B cell (primary cell): ENCODE measurements around the gene MIOX. TPM values are rescaled to one million over a fixed set of nuclear protein-coding genes. Genes with fewer than 3 reads are reported as not detected.

Experiments used
- ATAC-seq: fragments of 200-7000 bp; cut with Tn5 transposase; one replicate; pipeline ENCODE4 v1.10.0; 2021; ENCODE audit warnings: low read depth, mild to moderate bottlenecking, moderate number of reproducible peaks, moderate library complexity
- CTCF ChIA-PET: fragments of 350-600 bp; sonication (Branson Sonifier 250); formaldehyde crosslinking; loops from one replicate; lab custom pipeline; 2021; ENCODE audit warnings: antibody characterized with exemption, inconsistent platforms; lab: Charles Lee
- POLR2A ChIA-PET: fragments of 350-600 bp; sonication (Branson Sonifier 250); formaldehyde crosslinking; loops from one replicate; lab custom pipeline; 2021; ENCODE audit warnings: antibody characterized with exemption; lab: Charles Lee
- DNase-seq: peaks from one replicate; pipeline ENCODE4 v3.0.0; 2013
- H2AFZ ChIP-seq: 2 replicates; pipeline ENCODE4 v1.6.1; 2012; ENCODE audit warnings: mild to moderate bottlenecking, low read depth, low read length; ENCODE audit not compliant: insufficient read depth, poor library complexity, severe bottlenecking
- H3K27ac ChIP-seq, 2 donors: 1 replicate in 1 of 2; 2 replicates in 1 of 2; pipeline ENCODE4 v1.5.1; 2012 to 2013; ENCODE audit warnings: low read length in 2 of 2, mild to moderate bottlenecking in 2 of 2, moderate library complexity in 1 of 2
- H3K27me3 ChIP-seq, 4 experiments: fragments of 200-600 bp in 1 of 4; sonication (generic) in 1 of 4; replicated peaks in 1 of 4; 1 replicate in 2 of 4; 2 replicates in 2 of 4; pipeline versions ENCODE4 v1.6.1 to v1.7.0; 2013 to 2016; ENCODE audit warnings: low read length in 3 of 4, mild to moderate bottlenecking in 2 of 4, mixed read lengths in 1 of 4, moderate library complexity in 1 of 4; ENCODE audit not compliant: insufficient read depth in 4 of 4, control insufficient read depth in 3 of 4; ENCODE audit errors: control extremely low read depth in 1 of 4
- H3K36me3 ChIP-seq, 2 experiments: replicated peaks in 1 of 2; 1 replicate in 1 of 2; 2 replicates in 1 of 2; pipeline versions ENCODE4 v1.6.1 to v1.7.1; 2013; ENCODE audit warnings: low read length in 1 of 2; ENCODE audit not compliant: insufficient read depth in 2 of 2, control insufficient read depth in 1 of 2; ENCODE audit errors: control extremely low read depth in 1 of 2, extremely low read depth in 1 of 2
- H3K4me1 ChIP-seq, 2 donors: fragments of 200-600 bp in 1 of 2; sonication (generic) in 1 of 2; 1 replicate in 1 of 2; 2 replicates in 1 of 2; pipeline versions ENCODE4 v1.5.1 to v1.6.1; 2013 to 2017; ENCODE audit warnings: low read length in 2 of 2; ENCODE audit not compliant: control insufficient read depth in 2 of 2, insufficient read depth in 2 of 2
- H3K4me2 ChIP-seq: replicated peaks from 2 replicates; pipeline ENCODE3; 2012; ENCODE audit warnings: mild to moderate bottlenecking, low read depth, low read length; ENCODE audit not compliant: poor library complexity, severe bottlenecking
- H3K4me3 ChIP-seq, 5 experiments: fragments of 200-600 bp in 1 of 5; sonication (generic) in 1 of 5; 1 replicate in 3 of 5; 2 replicates in 2 of 5; pipeline versions ENCODE4 v1.5.1 to v1.7.0; 2011 to 2016; ENCODE audit warnings: low read length in 4 of 5, mild to moderate bottlenecking in 4 of 5, low read depth in 2 of 5, control low read depth in 1 of 5, moderate library complexity in 1 of 5; ENCODE audit not compliant: insufficient read depth in 1 of 5; ENCODE audit errors: control extremely low read depth in 1 of 5, extremely low read depth in 1 of 5
- H3K79me2 ChIP-seq: fragments of 200-600 bp; sonication (generic); one replicate; pipeline ENCODE4 v1.6.0; 2016; ENCODE audit warnings: low read length; ENCODE audit not compliant: control insufficient read depth, insufficient read depth
- H3K9ac ChIP-seq: fragments of 200-600 bp; sonication (generic); 2 replicates; pipeline ENCODE4 v1.6.1; 2017; ENCODE audit warnings: mild to moderate bottlenecking, low read length, moderate library complexity
- H3K9me3 ChIP-seq, 3 donors: one replicate each; pipeline versions ENCODE4 v1.6.1 to v1.7.1; 2013; ENCODE audit warnings: low read length in 2 of 3; ENCODE audit not compliant: control insufficient read depth in 2 of 3, insufficient read depth in 1 of 3; ENCODE audit errors: control extremely low read depth in 1 of 3
- H4K20me1 ChIP-seq: 2 replicates; pipeline ENCODE4 v1.6.0; 2012; ENCODE audit warnings: mild to moderate bottlenecking, low read length; ENCODE audit not compliant: insufficient read depth, control insufficient read depth, poor library complexity, severe bottlenecking
- H3K27ac Mint-ChIP-seq: one replicate; pipeline ENCODE4 v1.8.0; 2021; ENCODE audit warnings: mixed read lengths
- H3K27me3 Mint-ChIP-seq: one replicate; pipeline ENCODE4 v1.8.0; 2021; ENCODE audit warnings: mixed read lengths
- H3K4me1 Mint-ChIP-seq: one replicate; pipeline ENCODE4 v1.8.0; 2021; ENCODE audit warnings: mixed read lengths
- H3K4me3 Mint-ChIP-seq: one replicate; pipeline ENCODE4 v1.8.0; 2021; ENCODE audit warnings: mixed read lengths
- H3K9me3 Mint-ChIP-seq: one replicate; pipeline ENCODE4 v1.8.0; 2022; ENCODE audit warnings: mixed read lengths; ENCODE audit not compliant: insufficient read depth
- EZH2 ChIP-seq: IDR thresholded peaks from 2 replicates; pipeline ENCODE4 v1.6.1; 2012; ENCODE audit warnings: borderline replicate concordance, low read depth, mild to moderate bottlenecking, moderate library complexity, low read length; ENCODE audit not compliant: insufficient read depth, poor library complexity, severe bottlenecking
- WGBS: methylation state at CpG from one replicate; pipeline ENCODE4 v1.1.5; 2013; ENCODE audit warnings: missing lambda C conversion rate; ENCODE audit not compliant: insufficient coverage; 5-methylcytosine and 5-hydroxymethylcytosine counted together
- intact Hi-C: fragments of 100-400 bp; cut with micrococcal nuclease; formaldehyde crosslinking; loops from one replicate; pipeline ENCODE4 v1.10.0; 2022
- polyA plus RNA-seq: library from polyadenylated mRNA; depleted of rRNA; stranded (reverse); fragments of >200 nt; gene quantifications from 2 replicates; pipeline ENCODE4 v1.2.3, GENCODE V29; 2012
- total RNA-seq, 2 donors: library from RNA; stranded (reverse); fragments of 120-200 nt in 1 of 2; gene quantifications; 1 replicate in 1 of 2; 2 replicates in 1 of 2; pipeline versions ENCODE4 v1.2.3 to v1.2.4, GENCODE V29; 2013 to 2022
- TF ChIP-seq, protein P1 (sequence below): fragments of 200-600 bp; IDR thresholded peaks from one replicate; pipeline ENCODE4 v1.8.0; 2022; ENCODE audit warnings: antibody characterized with exemption, mild to moderate bottlenecking

Gene MIOX
- total and polyA plus RNA-seq, 2 donors (not counting 1 experiment from before 2014, with no cell fraction given) = 0.88 TPM; not detected in 1

DNA sequence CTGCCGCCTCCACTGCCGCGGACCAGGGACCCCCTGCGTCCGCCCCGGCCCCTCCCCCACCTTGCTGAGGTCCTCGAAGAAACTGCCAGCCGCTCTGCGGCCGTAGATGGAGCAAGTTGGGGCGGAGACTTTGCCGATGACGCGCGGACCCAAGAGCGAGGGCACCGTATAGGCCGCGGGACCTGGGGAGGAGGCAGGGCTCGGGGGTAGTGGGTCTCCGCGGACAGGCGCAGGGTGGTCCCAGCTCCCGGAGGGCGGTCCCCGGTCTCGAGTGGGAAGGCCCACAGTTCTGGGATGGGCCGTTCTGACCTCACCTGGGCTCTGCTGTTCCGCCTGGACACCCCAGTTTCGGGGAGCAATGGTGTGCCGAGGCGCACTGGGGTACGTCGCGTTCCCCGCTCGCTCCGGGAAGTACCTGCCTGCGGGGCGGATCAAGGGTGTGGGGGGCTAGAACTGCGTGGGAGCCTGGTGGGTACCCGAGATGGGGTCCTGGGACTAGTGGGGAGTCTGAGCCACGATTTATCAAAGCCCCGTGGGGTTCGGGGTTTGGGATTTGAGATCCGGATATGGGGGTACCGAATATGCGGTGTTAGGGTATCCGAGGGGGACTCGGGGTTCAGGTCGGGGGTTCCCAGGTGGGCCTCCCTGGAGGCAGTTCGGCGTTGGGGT is 44.4 kb downstream of the MIOX start:
- ATAC-seq (peak; percentile 44), DNase-seq (peak; percentile 95)
- peaks cover 22 to 73% of the 10 kb centered on the region in 2 donors for H3K4me1 ChIP-seq
- intact Hi-C loops = loop anchor here (1.0 kb wide), 5 partner anchors 8 to 340 kb away; partner anchors contain the start of genes NCAPH2 and SYCE3
- H3K9ac ChIP-seq = peak overlapping the region; percentile 97
- peak overlapping the region; percentile 62 for H2AFZ ChIP-seq
- H3K27ac ChIP-seq = peak overlapping the region; percentile 99 to 100
- H3K36me3 ChIP-seq = no peaks in the 10 kb centered on the region
- no peaks in the 10 kb centered on the region for H4K20me1 ChIP-seq
- no peaks in the 10 kb centered on the region for H3K27me3 ChIP-seq
- Mint-ChIP-seq H3K4me1 (peaks cover 54% of the 10 kb centered on the region), H3K27ac (peak overlapping the region; percentile 99), H3K9me3 (no peaks in the 10 kb centered on the region), H3K4me3 (peak overlapping the region; percentile 95), H3K27me3 (no peaks in the 10 kb centered on the region)
- no peak for TF ChIP-seq EZH2
- TF ChIP-seq, protein P1, sequence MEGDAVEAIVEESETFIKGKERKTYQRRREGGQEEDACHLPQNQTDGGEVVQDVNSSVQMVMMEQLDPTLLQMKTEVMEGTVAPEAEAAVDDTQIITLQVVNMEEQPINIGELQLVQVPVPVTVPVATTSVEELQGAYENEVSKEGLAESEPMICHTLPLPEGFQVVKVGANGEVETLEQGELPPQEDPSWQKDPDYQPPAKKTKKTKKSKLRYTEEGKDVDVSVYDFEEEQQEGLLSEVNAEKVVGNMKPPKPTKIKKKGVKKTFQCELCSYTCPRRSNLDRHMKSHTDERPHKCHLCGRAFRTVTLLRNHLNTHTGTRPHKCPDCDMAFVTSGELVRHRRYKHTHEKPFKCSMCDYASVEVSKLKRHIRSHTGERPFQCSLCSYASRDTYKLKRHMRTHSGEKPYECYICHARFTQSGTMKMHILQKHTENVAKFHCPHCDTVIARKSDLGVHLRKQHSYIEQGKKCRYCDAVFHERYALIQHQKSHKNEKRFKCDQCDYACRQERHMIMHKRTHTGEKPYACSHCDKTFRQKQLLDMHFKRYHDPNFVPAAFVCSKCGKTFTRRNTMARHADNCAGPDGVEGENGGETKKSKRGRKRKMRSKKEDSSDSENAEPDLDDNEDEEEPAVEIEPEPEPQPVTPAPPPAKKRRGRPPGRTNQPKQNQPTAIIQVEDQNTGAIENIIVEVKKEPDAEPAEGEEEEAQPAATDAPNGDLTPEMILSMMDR = no peak
- peak overlapping the region; percentile 47 to 95 (median 95) for H3K4me3 ChIP-seq
- POLR2A ChIA-PET = interaction anchor here (0.5 to 4.6 kb wide), 10 partner anchors 10 to 340 kb away, joined by 4 to 40 read pairs (median 7); partner anchors contain the start of genes LMF2, NCAPH2 and SYCE3
- H3K9me3 ChIP-seq = peaks cover 0 to 9% (median 0%) of the 10 kb centered on the region in 3 donors
- peaks cover 15% of the 10 kb centered on the region for H3K79me2 ChIP-seq
- 0% methylated on average over 53 of the region's 53 CpGs for WGBS
- CTCF ChIA-PET = interaction anchor here (2.1 kb wide), 1 partner anchor 10 kb away, joined by 7 read pairs; no protein-coding TSS in a partner anchor
- peak overlapping the region; percentile 84 for H3K4me2 ChIP-seq
